HepG2 (cell line): Measurements from ENCODE around the gene ZNF25.

Experiments
- CTCF ChIP-seq: sonication (generic); formaldehyde crosslinking; IDR thresholded peaks from 2 replicates; pipeline ENCODE4 v1.5.0; 2020; ENCODE audit warnings: mild to moderate bottlenecking, missing genetic modification reagents, moderate library complexity
- DNMT3B ChIP-seq: conservative IDR thresholded peaks from 2 replicates; pipeline ENCODE4 v1.6.1; 2016; ENCODE audit warnings: missing biosample characterization, control low read depth
- EZH2 ChIP-seq: conservative IDR thresholded peaks from 2 replicates; pipeline ENCODE4 v1.6.1; 2012; ENCODE audit warnings: mild to moderate bottlenecking, low read depth, low read length, moderate library complexity
- HMG20A ChIP-seq: IDR thresholded peaks from 2 replicates; pipeline ENCODE4 v1.6.1; 2016; ENCODE audit warnings: borderline replicate concordance
- TF ChIP-seq, protein P1 (sequence below): IDR thresholded peaks from 2 replicates; pipeline ENCODE4 v1.6.1; 2016
- TF ChIP-seq, protein P2 (sequence below): sonication (generic); formaldehyde crosslinking; IDR thresholded peaks from 2 replicates; pipeline ENCODE4 v1.4.0; 2020; ENCODE audit warnings: missing genetic modification reagents

GRCh38 chr10:37948210-37948609, 28.2 kb downstream of the ZNF25 start:
- TF ChIP-seq EZH2 (no peak), DNMT3B (CRISPR knock-in tag) (no peak), CTCF (CRISPR knock-in tag) (no peak), HMG20A (CRISPR knock-in tag) (no peak)
- TF ChIP-seq, protein P1, sequence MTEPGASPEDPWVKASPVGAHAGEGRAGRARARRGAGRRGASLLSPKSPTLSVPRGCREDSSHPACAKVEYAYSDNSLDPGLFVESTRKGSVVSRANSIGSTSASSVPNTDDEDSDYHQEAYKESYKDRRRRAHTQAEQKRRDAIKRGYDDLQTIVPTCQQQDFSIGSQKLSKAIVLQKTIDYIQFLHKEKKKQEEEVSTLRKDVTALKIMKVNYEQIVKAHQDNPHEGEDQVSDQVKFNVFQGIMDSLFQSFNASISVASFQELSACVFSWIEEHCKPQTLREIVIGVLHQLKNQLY, result no peak
- TF ChIP-seq, protein P2, sequence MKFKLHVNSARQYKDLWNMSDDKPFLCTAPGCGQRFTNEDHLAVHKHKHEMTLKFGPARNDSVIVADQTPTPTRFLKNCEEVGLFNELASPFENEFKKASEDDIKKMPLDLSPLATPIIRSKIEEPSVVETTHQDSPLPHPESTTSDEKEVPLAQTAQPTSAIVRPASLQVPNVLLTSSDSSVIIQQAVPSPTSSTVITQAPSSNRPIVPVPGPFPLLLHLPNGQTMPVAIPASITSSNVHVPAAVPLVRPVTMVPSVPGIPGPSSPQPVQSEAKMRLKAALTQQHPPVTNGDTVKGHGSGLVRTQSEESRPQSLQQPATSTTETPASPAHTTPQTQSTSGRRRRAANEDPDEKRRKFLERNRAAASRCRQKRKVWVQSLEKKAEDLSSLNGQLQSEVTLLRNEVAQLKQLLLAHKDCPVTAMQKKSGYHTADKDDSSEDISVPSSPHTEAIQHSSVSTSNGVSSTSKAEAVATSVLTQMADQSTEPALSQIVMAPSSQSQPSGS (CRISPR knock-in tag), result no peak
